H1 (cell line): ENCODE data around the gene ARHGEF7. TPM values are rescaled to one million over a fixed set of nuclear protein-coding genes. Genes with fewer than 3 reads are reported as not detected.

Experiments used
- CTBP2 ChIP-seq: IDR thresholded peaks from 2 replicates; pipeline ENCODE4 v1.7.0; 2011; ENCODE audit warnings: borderline replicate concordance, mild to moderate bottlenecking, moderate library complexity, mixed read lengths, low read length; ENCODE audit not compliant: insufficient read depth, insufficient read length
- NRF1 ChIP-seq: IDR thresholded peaks from 2 replicates; pipeline ENCODE4 v1.6.1; 2011; ENCODE audit warnings: mild to moderate bottlenecking, low read depth, low read length, improper control_type of control experiment
- SRF ChIP-seq: IDR thresholded peaks from 2 replicates; pipeline ENCODE4 v1.6.1; 2011; ENCODE audit warnings: mild to moderate bottlenecking, low read depth, low read length, moderate library complexity
- SUZ12 ChIP-seq: fragments of 200-600 bp; sonication (generic); IDR thresholded peaks from 2 replicates; pipeline ENCODE4 v1.6.1; 2012; ENCODE audit warnings: mild to moderate bottlenecking, inconsistent platforms, low read length, moderate library complexity, mixed read lengths
- ZNF274 ChIP-seq: IDR thresholded peaks from 2 replicates; pipeline ENCODE4 v1.7.0; 2012; ENCODE audit warnings: low read length, borderline replicate concordance; ENCODE audit errors: extremely low read depth
- polyA plus RNA-seq, 7 experiments: library from polyadenylated mRNA; depleted of rRNA in 3 of 7; stranded (reverse) in 5 of 7; unstranded in 2 of 7; fragments of >200 nt in 5 of 7; fragments of 200-250 nt in 2 of 7; gene quantifications; 1 replicate in 5 of 7; 2 replicates in 1 of 7; 4 replicates in 1 of 7; pipeline versions ENCODE4 v1.2.1 to v1.2.3, GENCODE V29; 2011 to 2013; ENCODE audit warnings: missing spikeins in 2 of 7, mixed read lengths in 2 of 7
- total RNA-seq: library from RNA; stranded (reverse); fragmentation: NEBNext Ultra II Directional; extraction: Animal tissue kit (Norgen Biotek cat#: 25700); gene quantifications from 2 replicates; pipeline ENCODE4 v1.2.1, GENCODE V29; 2021

ARHGEF7 gene
- total and polyA plus RNA-seq, 2 of the 8 experiments (the other 6 are each of a cell fraction or from before 2014, with no cell fraction given): 26.2 to 56.5 TPM

- TF ChIP-seq CTBP2 (no peak), NRF1 (no peak), SUZ12 (no peak), ZNF274 (no peak), SRF (no peak)
- TF ChIP-seq, all 59 proteins: peak for 0
Observed at GRCh38 chr13:111317042-111317550, 202.0 kb downstream of the ARHGEF7 start (continued).
